GM19328 (cell line): Measurements from ENCODE around the gene PRICKLE2.

Experiments
- ATAC-seq: cut with Tn5 transposase; IDR thresholded peaks from one replicate; pipeline ENCODE4 v1.9.1; 2021; ENCODE audit warnings: mild to moderate bottlenecking, moderate library complexity; ENCODE audit not compliant: unreplicated experiment

PRICKLE2 gene

DNA sequence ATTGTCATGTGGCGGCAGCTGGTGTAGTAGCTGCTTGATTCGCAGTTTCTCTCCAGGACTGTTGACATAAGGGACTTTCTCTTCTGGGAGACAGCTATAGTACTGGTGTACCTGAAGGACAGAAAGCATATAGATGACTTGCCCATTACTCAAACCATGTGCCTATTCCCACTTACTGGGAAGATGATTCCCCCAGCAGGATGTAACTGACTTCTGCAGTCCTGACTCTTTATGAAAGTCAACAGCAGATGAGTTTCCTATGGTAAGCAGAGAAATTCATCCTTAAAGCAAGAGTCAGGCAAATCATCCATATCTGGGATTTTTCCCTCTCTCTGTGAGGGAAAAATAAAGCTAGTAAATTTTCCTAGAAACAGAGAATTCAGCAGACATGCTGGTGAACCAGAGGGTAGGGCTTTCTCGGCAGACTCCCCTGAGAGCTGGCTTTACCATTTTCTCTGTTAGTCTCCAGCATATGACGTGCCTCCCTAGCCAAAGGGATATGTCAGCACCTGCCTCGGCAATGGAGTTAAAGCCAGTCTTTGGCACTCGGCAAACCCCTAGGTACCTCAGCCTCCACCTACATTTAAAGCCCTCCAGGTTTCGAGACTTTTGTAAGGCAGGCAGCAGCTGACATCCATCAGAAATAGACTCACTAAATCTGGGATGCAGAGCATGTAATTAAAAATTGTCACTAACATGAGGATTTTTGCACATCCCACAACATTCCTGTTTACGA, 62.1 kb downstream of the PRICKLE2 start:
- no peak for ATAC-seq

DNA sequence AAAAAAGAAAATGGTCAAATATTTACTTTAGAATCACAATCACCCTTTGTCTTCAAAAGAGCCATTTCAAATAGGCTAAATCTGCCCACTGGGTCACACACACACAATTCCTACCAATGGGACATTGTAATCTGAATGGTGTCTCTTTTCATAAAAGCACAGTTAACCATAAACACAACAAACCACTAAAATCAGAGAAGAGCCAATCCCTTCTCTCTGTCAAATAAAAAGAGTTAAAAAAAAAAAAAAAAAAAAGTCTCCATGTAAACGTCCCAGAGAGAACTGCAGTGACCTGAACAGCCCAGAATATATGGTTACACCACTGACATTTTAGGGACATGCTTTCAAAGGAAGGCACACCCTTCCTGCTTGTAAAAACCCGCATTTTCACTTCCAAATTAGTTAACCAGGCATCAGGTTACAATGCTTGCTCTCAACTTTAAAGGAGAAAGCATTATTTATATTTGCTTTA, 63.7 kb downstream of the PRICKLE2 start:
- ATAC-seq, result no peak

DNA sequence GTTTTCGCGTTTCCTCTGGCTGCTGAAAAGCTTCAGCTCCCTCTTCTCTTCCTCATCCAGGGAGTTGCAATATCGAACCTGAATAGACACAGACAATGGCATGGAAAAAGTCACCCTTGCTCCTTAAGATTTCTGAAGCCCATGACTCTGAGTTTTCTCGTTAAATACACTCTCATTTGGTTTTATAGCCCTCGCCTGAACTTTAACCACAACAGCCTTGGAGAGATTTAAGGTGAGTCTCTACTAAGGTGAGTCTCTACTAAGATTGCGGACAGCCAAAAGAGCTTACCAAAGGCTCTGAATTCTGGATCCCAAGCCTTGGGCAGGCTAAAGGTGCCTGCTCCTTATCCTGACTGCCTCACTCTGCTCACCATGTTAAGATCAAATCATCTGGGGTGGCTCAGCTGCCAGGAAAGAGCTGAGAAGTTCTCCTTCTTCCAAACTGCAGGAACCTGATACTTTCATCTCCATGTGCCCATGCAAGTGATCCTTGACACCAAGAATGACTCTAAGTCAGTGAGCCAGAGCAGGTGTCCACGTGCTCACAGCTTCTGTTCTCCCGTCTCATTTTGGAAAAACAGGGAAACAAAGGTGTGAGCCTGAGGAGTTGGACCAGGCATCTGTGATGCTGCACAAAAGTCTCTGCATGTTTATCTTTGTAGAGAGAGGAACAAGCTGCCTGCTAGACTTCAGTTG, 65.1 kb downstream of the PRICKLE2 start:
- no peak for ATAC-seq

DNA sequence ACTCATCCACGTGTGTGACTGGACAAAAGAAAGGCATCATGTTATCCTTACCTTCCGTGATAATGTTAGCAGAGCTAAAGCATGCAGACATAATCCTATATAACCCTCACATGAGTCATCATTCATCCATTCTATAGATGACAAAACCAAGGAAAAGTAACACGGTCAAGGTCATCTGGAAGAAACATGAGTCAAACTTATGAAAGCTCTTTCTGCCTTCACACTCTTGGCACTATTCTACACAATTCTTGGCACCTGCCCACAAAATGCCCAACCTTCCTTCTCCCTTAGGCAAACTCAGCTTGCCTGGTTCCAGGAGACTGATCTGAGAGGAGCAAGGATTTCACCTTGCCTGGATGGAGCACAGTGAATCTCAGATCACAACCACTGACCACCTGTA, 66.9 kb downstream of the PRICKLE2 start:
- no peak for ATAC-seq

DNA sequence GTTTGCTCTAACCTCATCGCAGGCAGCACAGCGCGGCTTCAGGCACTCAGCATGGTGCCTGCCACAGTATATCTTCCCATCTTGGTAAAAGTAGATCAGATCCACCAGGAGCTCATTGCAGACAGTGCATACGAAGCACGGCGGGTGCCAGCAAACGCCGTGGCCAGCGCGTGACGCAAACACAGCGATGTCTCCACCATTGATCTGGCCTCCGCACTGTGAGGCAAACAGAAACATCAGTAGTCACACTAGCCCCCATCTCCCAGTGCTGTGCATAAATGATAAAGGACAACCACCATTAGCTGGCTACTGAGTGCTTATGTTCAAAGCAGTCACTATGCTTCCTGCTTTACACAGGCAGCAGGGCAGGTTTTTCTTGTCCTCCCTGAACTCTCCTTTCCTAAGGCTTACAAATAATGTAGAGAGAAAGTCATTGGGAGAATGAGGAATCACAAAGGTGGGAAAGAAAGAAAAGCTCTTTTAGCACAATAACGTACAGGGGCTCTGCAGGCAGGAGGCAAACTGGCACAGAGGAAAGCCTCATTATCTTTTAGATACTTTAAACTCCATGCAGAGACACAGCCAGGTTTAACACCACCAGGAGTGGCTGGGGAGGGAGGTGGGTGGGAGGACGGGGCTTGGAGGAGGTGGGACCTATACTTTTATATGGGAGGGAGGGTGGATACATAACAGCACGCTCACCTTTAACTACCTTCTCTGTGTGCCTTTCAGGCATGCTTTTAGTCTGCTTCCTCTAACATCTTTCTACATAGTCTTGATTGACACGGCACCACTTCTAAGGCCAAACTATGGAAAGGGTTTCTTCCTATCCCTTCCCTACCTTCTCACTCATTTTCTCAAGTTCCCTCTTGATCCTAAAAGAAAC, 67.9 kb downstream of the PRICKLE2 start:
- no peak for ATAC-seq

DNA sequence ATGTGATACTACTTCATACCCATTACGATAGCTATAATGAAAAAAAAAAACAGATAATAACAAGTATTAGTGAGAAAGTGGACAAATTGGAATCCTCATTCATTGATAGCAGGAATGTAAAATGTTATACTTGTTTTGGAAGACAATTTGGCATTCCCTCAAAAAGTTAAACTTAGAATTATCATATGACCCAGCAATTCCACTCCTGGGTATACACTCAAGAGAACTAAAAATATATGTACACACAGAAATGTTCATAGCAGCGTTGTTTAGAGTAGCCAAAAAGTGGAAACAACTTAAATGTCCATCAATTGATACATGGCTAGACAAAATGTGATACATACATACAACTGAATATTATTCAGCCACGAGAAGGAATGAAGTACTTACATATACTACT, 69.9 kb downstream of the PRICKLE2 start:
- ATAC-seq, result no peak

DNA sequence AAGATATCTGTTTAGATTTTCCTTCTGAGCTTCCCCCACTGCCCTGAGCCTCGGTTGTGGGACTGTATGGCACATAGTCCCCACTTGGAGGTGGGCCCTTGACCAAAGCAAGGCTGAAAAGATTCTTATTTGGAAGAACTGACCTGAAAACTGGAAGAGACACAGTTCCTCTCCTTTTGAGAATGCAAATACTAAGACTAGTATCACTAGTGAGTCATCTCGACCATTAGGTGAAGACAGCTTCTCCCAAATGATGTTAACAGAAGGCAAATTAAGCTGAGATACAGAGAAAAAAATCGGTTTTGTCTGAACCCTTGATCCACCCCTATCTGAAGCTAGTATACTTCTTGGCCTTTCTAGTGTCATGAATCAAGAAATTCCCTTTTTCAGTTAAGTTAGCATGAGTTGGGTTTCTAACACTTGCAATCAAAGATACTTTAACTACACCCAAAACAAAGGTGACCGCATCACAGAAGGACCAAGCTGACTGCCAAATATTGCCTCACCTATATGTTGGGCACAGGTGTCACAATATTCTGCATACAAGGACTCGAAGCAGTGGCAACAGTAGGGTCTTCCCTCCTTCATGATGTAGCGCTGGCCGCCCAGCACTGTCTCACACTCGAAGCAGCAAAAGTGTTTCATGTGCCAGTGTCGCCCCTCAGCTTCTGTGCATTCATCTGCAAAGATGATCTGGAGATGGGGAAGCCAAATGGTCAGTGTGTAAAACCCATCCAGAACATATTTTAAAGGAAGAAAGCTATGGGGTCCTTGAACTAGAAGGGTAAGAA, 72.4 kb downstream of the PRICKLE2 start:
- no peak for ATAC-seq

DNA sequence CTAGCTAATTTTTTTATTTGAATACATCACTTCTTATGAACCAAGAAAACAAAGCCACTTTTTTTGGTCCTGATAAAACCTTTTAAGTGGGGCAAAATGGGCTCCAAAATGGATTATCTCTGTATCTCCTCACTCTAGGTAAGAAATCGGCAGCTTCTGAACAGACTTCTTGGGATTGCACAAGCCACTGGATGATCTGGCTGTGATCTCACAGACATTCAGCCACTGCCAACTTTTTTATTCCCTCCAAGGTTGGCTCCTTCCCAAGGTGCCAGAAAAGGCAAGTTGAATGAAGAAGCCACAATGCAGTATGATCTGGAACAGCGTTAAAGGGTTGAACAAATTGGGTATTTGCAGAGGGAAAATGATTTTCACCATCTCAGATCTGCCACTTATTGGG, 73.2 kb downstream of the PRICKLE2 start:
- no peak for ATAC-seq

DNA sequence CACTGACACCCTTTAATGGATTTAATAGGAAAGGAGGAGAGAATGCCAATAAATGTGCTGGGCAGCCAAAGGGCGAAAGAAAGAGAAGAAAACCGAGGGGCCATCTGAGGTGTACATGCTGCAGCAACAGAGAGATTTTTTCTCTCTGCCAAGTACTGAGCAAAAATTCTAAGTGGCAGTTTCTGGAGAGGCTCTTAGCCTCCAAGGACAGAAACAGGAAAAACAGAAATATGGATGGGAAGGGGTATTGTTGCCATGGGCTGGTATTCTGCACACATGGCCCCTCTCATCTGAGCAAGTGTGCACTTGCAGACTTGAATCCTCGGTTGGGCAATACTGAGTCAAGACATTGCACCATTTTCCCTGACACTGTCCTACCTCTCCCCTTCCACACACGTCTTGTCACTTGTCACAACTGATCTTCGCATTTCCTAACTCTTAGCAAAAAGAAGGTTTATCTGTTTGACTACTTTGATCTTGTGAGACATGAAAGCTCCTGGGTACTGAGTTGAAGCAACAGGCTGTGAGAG, 73.9 kb downstream of the PRICKLE2 start:
- no peak for ATAC-seq

DNA sequence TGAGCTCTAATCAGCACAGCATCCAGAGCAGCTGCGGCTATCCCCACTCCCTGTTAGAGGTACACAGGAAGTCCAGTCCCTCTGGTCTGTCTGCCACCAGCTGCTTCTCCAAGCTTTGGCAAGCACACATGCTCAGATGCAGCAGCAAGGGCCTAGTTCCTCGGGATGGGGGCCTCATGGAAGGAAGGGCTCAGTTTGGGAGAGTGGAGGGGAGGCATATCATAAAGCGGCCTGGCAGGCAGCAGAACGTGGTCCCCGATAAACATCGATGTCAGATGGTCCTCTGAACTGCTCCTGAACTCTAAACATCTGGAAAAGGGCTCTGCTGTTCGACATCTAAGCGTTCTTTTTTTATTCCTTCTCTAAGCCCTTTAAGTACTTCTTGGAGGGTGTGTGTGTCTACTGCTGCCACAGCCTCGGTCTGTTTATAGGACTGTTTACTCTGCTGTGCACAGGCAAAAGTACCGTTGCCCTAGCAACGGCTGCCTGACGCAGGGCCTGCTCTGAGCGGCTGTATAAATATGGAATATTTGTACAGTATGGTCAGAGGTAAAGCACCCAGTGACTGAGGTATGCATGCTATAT, 74.6 kb downstream of the PRICKLE2 start:
- ATAC-seq, result no peak

DNA sequence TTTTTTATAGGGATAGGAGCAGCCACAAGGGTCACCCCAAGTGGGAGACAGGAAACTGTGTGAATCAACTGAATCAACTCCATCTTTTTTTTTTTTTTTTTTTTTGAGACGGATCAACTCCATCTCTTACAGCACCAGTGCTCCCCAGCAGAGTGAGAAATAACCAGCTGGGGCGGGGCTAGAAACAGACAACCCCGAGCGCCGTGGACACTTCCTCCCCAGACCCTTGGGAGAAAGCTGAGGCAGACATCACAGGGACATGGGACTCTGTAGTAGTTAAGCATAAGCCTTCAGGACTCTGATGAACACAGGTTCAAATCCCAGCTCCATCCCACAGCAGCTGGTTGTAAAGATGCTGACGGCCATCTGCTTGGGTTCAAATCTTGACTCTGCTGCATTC, 75.4 kb downstream of the PRICKLE2 start:
- ATAC-seq, result no peak

DNA sequence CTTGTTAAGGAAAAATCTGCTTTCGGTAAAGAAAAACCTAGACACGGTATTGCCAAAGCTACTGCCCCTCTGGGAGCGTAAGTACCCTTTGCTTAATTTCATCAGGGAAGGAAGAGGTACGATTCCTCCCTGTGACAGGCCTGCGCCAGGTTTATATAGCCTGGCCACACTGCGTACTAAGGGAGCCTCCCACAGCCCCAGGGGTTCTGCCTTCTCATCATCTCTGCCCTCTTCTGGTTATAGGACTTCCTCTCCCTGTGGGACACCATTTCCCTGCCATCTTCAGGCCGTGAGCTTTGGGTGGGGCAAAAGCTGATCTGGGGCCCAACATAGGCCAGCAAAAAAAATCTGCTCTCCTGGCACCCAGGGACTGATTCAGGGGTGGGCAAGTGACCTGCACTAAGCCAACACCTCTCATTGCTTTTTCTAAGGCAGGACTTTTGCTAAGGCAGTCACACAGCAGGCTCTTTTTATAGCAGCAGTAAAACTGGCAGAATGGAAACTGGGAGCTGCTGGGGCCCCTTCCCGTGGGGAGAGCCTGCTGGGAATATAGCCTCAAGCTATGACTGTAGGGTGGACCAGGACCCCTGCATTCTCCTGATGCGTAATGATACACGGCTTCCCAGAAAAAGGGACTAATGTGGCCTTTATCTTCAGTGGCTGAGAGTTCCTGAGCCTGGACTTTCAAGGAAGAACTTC, 76.2 kb downstream of the PRICKLE2 start:
- ATAC-seq, result no peak

DNA sequence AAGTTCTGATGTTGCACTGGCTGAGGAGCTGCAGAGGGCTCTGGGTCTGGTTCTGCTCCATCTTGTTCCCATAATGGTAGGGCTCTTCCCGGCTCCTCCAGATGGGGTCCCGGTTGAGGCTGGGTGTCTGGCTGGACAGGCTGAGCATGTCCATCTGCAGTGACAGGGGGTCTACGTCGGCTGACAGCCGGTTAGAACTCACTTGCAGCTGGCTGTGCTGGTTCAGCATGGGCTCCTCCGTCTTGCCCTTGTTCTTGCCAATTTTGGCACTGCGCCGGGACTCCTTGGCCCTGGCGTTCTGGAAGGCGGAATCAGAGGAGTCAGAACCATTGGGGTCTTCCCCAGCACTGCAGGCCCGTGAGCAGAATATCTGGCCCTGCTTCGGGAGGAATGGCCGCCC, 78.1 kb downstream of the PRICKLE2 start:
- no peak for ATAC-seq

DNA sequence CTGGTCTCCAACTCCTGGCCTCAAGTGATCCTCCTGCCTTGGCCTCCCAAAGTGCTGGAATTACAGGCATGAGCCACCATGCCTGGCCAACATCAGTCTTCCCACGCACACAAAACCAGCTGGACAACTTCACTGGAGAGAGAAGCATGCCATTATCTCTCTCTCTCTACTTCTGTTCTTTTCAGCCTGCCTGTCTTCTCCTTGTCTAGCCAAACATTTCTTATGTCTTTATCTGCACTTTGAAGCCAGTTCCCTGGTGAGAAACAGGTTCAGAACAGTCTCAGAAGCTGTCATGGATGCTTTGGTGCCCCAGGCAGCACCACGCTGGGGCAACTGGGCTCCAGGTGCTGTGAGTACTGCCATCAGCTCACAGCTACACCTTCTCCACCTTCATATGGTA, 79.8 kb downstream of the PRICKLE2 start:
- ATAC-seq, result no peak

DNA sequence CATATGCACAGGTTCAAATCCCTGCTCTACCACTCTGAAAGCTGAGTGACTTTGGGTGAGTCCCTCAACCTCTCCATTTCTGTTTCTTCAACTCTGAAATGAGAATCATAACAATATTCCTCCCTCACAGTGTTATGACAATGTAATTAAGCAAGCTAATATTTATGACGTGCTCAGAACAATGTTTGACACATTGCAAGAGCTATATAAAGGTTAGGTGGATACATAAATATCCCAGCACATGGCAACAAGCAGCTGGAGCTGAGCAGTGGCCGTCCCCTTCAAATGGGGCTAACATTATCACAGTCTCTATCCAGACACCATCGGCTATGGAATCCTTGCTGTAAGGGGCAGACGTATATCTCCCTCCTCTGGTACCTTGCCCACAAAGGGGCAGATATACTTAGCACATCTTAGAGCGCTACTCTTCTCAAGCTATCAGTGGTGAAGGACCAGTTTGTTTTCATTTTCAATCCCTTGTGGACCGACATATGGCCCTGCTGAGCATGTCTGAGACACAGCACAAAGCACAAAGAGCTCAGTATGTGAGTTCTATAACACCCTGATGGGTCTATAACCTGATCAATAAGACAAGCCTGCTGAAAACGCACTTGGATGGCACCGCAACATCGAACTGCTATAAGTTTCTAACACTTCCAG, 80.9 kb downstream of the PRICKLE2 start:
- ATAC-seq, result no peak

DNA sequence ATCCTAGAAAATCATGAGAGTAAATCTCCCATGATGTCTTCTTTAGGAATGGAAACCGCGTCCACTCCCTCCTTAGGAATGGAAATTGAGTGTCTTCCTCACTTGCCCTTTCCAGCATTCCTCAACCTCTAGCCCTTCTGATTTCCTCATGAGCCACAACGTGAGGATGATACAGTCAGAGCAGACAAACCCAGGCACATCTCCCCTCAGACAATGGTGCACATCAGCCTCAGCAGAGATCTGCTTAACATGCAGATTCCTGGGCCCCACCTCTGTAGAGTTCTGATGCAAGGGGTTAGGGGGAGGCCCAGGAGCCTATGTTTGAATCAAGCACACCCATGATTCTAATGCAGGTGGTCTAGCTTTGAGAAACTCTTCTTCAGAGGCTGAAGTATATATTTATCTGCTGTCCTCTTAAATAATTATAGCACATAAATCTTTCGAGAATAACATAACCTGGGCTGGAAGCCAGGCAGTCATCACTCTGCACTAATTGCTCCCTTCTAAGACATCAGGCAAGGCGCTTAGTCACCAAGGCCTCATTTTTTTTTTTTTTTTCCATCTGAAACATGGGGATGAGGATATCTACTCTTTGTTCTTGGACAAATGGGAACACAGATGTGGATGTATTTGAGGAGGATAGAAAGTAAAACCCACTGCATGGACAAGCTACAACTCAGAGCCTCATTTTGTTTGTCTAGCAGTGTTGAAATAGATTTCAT, 81.7 kb downstream of the PRICKLE2 start:
- no peak for ATAC-seq

DNA sequence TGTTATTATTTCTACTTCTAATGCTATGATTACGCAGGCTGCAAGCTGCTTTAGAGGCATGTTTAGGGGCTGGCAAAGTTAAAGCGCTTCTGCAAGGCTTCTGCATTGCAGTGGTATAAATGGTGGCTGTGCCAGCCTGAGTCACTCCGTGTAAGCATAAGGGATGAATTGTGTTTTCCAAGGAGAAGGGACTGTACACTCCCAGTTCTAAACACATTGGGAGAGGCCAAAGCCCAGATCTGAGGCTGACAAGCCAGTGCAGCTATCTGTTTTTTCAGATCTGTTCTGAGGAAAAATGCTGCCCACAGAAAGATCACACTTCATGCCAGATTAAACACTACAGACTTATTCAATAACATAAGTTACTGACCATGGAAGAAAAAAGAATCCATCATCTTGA, 83.8 kb downstream of the PRICKLE2 start:
- no peak for ATAC-seq

DNA sequence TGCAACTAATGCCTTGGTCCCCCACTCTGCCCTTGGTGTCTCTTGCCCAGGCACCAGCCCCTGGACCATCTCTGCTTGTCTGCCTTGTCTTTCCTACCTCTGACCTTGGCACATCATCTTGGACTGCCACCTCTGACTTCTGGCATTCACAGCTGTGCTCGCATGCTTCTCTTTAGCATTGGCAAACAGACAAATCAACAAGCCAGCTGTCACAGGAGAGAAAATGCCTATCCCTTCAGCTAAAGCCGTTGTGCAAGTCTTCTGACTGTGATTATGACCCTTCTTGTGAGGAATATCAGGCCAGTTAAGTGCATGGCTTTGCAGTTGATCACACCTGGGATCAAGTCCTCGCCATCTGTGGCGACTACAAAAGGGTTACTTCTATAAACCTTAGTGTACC, 84.6 kb downstream of the PRICKLE2 start:
- no peak for ATAC-seq
